HG03025 (cell line): ENCODE data around the gene IGSF9B.

Source experiments
- ATAC-seq: cut with Tn5 transposase; IDR thresholded peaks from one replicate; pipeline ENCODE4 v1.9.1; 2021; ENCODE audit warnings: mild to moderate bottlenecking, moderate library complexity; ENCODE audit not compliant: unreplicated experiment, low FRiP score

IGSF9B gene

DNA sequence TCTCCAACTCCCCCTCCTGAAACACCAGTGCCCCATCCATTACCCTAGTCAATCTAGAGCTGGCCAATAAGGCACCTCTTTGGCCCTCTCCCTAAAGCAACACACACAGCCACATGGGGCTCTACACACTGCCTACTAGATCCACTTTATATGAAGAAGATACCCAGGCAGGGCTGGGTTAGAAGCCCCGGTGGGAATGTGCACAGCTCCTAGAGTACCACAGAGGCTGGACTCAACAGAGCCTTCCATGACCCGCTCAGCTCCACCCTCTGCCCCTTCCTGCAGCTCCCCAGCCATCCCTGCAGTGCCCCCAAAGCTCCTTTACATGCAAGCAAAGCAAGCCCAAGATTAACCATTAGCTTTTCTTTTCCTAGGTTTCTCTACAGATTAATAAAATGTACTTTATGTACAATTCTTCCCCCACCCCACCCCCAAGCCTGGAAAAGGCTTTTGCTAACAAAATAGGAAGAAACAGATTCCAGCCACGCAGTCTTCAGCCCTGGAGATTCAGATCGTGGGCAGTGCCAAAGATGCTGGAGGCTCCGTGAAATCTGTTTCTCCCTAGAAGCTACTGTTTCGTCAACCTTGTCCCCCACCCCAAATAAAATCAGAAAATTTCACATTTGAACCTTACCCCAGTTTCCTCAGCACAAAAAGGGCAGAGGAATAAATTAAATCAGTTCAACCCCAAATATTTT is 51.8 kb downstream of the IGSF9B start:
- ATAC-seq: no peak

GRCh38 chr11:133903875-133904817 is 52.6 kb downstream of the IGSF9B start:
- no peak for ATAC-seq

GRCh38 chr11:133903056-133903455 is 53.7 kb downstream of the IGSF9B start:
- ATAC-seq: no peak

GRCh38 chr11:133902506-133902905 is 54.3 kb downstream of the IGSF9B start:
- no peak for ATAC-seq

GRCh38 chr11:133901999-133902398 is 54.8 kb downstream of the IGSF9B start:
- ATAC-seq: no peak

- ATAC-seq: no peak
These were observed 55.5 kb downstream of the IGSF9B start for GRCh38 chr11:133901316-133901715.

DNA sequence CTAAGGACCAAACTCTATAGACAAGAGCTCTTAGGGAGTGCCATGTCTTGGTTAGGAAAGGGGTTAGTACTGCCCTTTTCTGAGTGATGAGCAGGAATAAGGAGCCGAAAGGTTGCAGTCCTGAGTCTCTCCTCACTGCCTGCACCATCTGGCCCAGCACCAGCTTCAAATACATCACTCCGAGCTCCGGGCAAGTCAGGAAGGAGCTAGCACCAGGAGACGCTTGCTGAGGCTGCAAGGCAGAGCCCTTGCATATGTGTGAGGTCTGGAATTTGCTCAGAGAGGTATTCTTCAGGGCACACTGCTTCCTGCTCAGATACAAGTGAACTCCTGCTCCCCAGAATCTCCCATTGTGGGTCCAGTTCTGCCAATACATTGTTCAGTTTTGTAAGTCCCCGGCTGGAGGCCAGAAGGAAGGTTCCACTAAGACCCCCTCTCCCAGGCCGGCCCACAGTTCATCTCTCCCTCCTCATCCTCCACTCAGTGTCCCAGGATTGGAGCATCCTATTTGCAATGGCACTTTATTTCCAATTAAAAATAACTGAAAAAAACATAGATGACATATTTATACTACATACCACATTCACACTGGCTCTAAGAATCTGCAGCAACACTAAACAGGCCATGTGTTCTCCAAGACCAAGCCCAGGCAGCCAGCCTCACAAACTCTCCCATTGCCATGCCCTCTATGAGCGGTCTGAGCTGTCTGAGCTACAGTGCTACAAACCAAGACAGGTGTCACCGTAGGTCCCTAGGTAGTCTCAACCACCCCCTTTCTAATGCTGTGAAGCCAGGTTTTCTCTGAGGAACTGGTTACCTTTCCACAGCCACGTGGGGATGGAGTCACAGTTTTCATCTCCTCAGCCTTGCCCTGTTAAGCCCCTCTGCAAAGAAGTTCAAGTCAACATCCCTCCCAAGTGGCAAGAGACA is 56.3 kb downstream of the IGSF9B start:
- no peak for ATAC-seq

- no peak for ATAC-seq
These were observed 58.0 kb downstream of the IGSF9B start for GRCh38 chr11:133898770-133899115.

- no peak for ATAC-seq
These were observed 58.6 kb downstream of the IGSF9B start for GRCh38 chr11:133898031-133898769.

GRCh38 chr11:133897331-133897650 is 59.5 kb downstream of the IGSF9B start:
- no peak for ATAC-seq

GRCh38 chr11:133896642-133897330 is 60.0 kb downstream of the IGSF9B start:
- ATAC-seq: no peak

GRCh38 chr11:133896028-133896427 is 60.7 kb downstream of the IGSF9B start:
- no peak for ATAC-seq

DNA sequence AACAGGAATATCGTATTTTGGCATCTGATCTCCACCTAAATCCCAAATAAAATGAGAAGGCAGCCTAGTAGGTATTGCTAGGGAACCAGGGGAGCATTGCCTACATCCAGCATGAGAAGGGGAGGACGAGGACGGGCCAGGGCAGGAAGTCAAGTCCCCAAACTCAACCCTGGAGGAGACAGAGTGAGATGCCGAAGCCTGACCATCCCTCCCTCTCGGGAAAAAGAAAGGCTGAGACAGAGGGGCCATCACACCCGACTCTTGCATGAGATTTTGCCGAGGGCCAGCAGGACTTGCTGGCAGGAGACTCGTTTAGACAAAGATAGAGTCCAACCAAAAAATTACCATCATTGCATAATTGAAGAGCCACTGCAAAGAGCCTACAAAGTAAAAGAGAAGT is 61.2 kb downstream of the IGSF9B start:
- ATAC-seq: no peak

GRCh38 chr11:133895061-133895479 is 61.7 kb downstream of the IGSF9B start:
- peak; percentile 42 for ATAC-seq

DNA sequence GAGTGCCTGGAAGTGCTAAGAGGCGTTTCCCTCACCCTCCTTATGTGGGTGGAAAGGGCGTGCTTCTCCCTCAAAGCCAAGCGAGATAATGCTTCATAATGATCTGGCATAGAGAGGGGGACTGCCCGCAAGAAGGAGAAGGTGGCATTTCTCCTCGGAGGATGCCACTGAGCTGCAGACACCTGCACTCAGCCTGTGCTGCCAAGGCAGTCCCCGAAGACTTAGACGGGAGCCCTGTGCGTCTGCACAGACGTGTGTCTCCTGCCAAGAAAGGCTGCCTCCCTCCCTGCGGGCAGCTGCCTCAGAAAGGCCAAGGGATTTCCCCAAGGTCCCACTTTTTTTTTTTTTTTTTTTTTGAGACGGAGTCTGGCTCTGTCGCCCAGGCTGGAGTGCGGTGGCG is 63.4 kb downstream of the IGSF9B start:
- no peak for ATAC-seq

DNA sequence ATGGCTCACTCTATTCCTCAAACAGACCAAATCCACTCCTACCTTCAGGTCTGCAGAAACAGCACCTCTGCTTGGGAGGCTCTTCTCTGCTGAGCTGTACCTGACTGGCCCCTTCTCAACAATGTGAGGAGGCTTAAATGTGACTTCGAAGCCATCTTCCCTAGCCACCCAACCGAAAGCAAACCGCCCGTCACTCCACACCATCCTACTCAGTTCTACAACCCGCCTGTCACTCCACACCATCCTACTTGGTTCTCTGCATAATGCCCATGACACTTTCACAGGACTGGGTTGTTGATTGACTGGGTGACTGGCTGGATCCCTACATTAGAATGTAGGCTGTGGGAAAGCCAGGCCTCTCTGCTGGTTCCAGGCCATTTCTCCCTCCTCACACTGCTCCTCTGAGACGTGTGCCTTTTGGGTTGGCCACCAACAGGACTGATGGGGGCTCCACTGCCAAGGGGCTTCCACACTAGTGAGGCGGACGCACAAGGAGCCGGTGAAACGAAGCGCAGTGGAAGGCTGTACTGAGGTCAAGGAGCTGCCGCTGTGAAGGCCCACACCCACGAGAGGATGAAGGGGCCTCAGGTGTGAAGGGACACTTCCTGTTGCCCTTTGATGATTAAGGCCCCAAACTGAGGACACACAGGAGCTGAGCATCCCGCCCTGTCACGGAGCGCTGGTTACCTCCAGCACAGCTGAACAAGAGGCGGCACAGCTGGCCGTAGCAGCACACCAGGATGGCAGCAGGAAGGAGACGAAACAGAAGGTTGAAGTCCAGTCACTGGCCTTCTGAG is 64.0 kb downstream of the IGSF9B start:
- no peak for ATAC-seq

- no peak for ATAC-seq
These were observed 64.6 kb downstream of the IGSF9B start for GRCh38 chr11:133892126-133892525.

DNA sequence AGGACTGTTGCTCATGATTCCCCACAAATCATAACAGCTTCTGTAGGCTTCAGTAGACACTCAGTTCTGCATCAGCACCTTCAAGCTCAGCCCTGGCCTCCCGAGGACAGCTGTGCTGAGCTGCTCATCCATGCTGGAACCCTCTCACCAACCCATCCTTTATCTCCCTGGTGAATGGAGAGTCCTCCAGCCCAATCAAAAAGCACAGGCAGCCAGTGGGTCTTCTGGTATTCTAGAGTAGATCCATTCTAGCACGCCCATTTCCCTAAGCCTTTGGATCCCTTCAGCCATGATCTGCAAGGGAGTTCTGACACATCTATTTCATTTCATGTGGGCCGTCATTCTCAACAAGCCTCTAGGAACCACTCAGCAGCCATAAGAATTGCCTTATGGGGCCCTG is 66.9 kb downstream of the IGSF9B start:
- ATAC-seq: no peak

- ATAC-seq: no peak
These were observed 67.6 kb downstream of the IGSF9B start for GRCh38 chr11:133889188-133889587.
